PC-3 (cell line): ENCODE measurements around the gene ISM1.

Experiments
- CTCF ChIP-seq: fragments of 300-600 bp; sonication (generic); conservative IDR thresholded peaks from 2 replicates; pipeline ENCODE4 v1.5.1; 2017; ENCODE audit warnings: antibody characterized with exemption, low read depth, mild to moderate bottlenecking, low read length
- EZH2phosphoT487 ChIP-seq: fragments of 300-600 bp; sonication (generic); IDR thresholded peaks from 2 replicates; pipeline ENCODE4 v1.6.1; 2018; ENCODE audit warnings: mild to moderate bottlenecking, antibody characterized with exemption, low read length, borderline replicate concordance

GRCh38 chr20:13262671-13263360 lies 41.7 kb downstream of the ISM1 start:
- no peak for TF ChIP-seq CTCF
- TF ChIP-seq EZH2phosphoT487 = no peak
